ENCODE measurements around the gene MIDN.

MIDN gene

GRCh38 chr19:1275260-1275975, 27.0 kb downstream of the MIDN start, which contains the start of gene FAM174C:
Gene FAM174C, plus strand, starts transcription at chr19:1275530. Its CDS starts 20 bp downstream, at chr19:1275550.
- TF ChIP-seq, protein P1, sequence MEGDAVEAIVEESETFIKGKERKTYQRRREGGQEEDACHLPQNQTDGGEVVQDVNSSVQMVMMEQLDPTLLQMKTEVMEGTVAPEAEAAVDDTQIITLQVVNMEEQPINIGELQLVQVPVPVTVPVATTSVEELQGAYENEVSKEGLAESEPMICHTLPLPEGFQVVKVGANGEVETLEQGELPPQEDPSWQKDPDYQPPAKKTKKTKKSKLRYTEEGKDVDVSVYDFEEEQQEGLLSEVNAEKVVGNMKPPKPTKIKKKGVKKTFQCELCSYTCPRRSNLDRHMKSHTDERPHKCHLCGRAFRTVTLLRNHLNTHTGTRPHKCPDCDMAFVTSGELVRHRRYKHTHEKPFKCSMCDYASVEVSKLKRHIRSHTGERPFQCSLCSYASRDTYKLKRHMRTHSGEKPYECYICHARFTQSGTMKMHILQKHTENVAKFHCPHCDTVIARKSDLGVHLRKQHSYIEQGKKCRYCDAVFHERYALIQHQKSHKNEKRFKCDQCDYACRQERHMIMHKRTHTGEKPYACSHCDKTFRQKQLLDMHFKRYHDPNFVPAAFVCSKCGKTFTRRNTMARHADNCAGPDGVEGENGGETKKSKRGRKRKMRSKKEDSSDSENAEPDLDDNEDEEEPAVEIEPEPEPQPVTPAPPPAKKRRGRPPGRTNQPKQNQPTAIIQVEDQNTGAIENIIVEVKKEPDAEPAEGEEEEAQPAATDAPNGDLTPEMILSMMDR (IDR thresholded peaks at IDR 0.05; ENCODE audit: control insufficient read depth, extremely low read depth, insufficient read depth) = 0 out of 2 replicates have a peak, but pooled peaks have one; percentile 4
- peak; percentile 88 for DNase-seq (ENCODE audit: low read depth)
- H3K4me3 ChIP-seq (ENCODE audit: low read depth, low read length) = peak within 1 kb of the TSS; percentile 91

GRCh38 chr19:1275976-1276627, 27.7 kb downstream of the MIDN start:
- H3K4me3 ChIP-seq (ENCODE audit: low read depth, low read length) = peak overlapping the region; percentile 91
- TF ChIP-seq, protein P1 (IDR thresholded peaks at IDR 0.05; ENCODE audit: control insufficient read depth, extremely low read depth, insufficient read depth) = no peak
- DNase-seq (ENCODE audit: low read depth) = no peak

- DNase-seq (ENCODE audit: low read depth) = no peak
- H3K4me3 ChIP-seq (ENCODE audit: low read depth, low read length) = peak overlapping the region; percentile 91
- TF ChIP-seq, protein P1 (IDR thresholded peaks at IDR 0.05; ENCODE audit: control insufficient read depth, extremely low read depth, insufficient read depth) = no peak
These were observed 28.2 kb downstream of the MIDN start for GRCh38 chr19:1276628-1277022.

DNA sequence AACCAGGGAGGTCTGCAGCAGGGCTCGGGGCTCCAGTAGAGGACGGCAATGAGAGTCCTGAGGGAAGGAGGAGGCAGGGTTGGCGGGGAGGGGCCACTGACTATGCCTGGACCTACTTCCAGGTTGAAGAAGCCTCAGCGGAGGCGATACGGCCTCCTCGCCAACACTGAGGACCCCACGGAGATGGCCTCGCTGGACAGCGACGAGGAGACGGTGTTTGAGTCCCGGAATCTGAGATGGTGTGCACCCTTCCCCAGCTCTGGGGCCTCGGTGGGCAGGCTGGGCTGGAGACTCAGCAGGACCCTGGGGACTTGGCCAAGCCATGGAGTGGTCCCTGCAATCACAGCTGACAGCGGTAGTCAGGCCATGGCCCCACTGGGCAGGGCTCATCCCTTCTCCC, 28.7 kb downstream of the MIDN start:
- H3K4me3 ChIP-seq (ENCODE audit: low read depth, low read length) = peak overlapping the region; percentile 91
- TF ChIP-seq, protein P1 (IDR thresholded peaks at IDR 0.05; ENCODE audit: control insufficient read depth, extremely low read depth, insufficient read depth) = no peak
- no peak for DNase-seq (ENCODE audit: low read depth)

GRCh38 chr19:1278074-1278473, 29.7 kb downstream of the MIDN start:
- H3K4me3 ChIP-seq (ENCODE audit: low read depth, low read length) = no peak overlapping the region
- DNase-seq (ENCODE audit: low read depth) = no peak
- TF ChIP-seq, protein P1 (IDR thresholded peaks at IDR 0.05; ENCODE audit: control insufficient read depth, extremely low read depth, insufficient read depth) = no peak

DNA sequence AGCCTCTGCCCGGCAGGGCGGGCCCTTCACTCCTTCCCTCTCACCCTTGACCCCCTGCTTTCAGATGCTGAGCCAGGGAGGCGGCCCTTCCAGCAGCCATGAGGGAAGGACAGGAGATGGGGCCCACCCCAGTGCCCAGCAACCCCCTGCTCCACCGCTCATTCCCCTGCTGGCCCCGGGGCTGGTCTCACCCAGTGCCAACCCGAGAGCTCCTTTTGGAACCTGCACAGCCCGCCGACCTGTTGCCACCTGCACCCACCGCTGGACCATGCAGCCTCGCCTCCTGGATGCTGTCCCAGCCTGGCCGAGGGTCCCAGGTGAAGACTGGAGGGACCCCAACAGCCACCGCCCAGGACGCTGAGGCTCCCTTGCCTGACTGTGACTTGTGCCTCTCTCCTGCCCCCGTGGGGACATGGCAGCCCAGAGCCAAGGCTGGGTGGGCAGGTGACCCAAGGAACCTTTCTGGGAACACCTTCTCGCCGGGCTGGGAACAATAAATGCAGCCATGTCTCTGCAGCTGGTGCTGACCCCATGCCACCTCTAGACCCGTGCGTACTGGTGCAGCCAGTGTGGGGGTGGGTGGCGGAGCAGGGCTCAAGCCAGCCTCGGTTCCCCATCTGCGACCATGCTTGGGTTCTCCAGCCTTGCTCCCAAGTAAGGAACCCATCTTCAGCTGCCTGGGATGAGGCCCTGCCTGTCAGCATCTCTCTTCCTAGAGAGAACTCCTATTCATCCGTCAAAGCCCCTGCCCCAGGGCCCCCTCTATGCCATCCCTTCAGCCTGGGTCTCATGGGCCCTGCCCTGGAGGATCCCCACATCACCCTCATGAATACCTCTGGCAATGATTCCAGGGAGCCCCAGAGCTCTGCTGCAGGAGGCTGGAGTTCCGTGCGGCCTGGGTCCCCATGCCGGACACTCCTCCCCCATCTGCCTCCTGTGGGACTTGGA, 30.6 kb downstream of the MIDN start:
- H3K4me3 ChIP-seq (ENCODE audit: low read depth, low read length) = no peak overlapping the region
- TF ChIP-seq, protein P1 (IDR thresholded peaks at IDR 0.05; ENCODE audit: control insufficient read depth, extremely low read depth, insufficient read depth) = no peak
- no peak for DNase-seq (ENCODE audit: low read depth)

Measured in LNCaP clone FGC (cell line).